GM12892 (cell line): ENCODE measurements around the gene ZNF212.
"Not testable (repeated sequence)": the region's sequence is repeated elsewhere in the genome, so short reads cannot be mapped to it uniquely, and the experiment has no call there.

ENCODE experiments used
- POLR2A ChIP-seq: IDR thresholded peaks from 2 replicates; pipeline ENCODE4 v1.6.1; 2011; ENCODE audit warnings: low read depth, low read length, control low read depth
- TAF1 ChIP-seq: IDR thresholded peaks from 2 replicates; pipeline ENCODE4 v1.6.1; 2011; ENCODE audit warnings: low read depth, mild to moderate bottlenecking, control low read depth, low read length, borderline replicate concordance

DNA sequence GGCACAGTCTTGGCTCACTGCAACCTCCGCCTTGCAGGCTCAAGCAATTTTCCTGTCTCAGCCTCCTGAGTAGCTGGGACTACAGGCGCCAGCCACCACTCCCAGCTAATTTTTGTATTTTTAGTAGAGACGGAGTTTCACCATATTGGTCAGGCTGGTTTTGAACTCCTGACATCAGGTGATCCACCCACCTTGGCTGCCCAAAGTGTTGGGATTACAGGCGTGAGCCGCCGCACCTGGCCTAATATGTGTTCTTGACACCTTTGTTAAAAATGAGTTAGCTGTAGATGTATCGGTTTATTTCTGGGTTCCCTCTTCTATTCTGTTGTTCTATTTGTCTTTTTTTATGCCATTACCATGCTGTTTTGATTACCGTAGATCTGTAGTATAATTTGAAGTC lies 35.0 kb downstream of the ZNF212 start:
- TF ChIP-seq POLR2A, TAF1: not testable (repeated sequence)
